GM18861 (cell line): ENCODE results near the gene ASIC5.
"Not testable (repeated sequence)": the region's sequence is repeated elsewhere in the genome, so short reads cannot be mapped to it uniquely, and the experiment has no call there.

Source experiments
- ATAC-seq: cut with Tn5 transposase; IDR thresholded peaks from one replicate; pipeline ENCODE4 v1.9.1; 2021; ENCODE audit not compliant: unreplicated experiment

Gene ASIC5

DNA sequence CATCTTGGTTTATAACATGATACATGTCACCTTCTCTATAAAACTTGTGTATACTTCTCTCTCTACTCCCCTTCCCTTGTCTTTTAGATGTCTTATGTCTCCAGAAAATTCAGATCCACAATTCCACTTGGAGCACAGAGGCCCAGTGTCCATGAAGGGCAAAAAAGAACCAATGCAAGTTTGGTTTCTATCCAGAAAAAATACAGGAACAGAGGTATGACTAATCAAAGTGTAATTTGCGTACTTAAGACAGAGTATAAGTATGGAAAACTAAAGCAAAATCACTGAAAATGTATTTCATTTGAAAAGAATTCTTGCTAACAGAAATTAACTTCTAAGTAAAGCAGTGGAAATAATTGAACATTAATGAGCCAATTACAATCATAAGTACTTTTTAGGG is 61.1 kb downstream of the ASIC5 start:
- no peak for ATAC-seq

DNA sequence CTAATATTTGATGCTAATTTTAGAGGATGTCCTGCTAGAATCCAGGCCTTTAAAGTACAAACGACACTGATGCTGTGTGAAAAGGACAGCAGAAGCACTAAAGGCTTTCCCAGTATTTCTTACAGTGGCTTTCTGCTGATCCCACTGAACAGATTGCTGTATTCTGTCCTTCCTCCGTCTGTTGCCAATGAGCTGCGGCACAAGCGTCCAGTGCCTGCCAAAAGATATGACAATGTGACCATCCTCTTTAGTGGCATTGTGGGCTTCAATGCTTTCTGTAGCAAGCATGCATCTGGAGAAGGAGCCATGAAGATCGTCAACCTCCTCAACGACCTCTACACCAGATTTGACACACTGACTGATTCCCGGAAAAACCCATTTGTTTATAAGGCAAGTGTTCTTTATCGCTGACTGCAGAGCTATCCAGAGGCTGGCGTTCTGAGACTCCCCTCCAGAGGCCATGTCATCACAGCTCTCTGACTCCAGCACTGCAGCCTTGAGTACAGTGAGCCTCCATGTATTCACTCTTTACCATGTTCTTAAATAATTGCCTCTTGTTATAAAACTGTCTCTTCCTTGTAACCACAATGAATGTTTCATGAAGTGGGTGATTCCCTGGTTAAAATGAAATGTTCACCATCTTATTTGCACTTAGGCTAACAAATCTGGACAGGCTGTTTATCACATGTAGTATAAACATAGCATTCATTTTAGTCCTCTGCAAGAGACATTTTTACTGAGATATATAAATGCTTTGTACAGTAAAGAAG is 63.7 kb downstream of the ASIC5 start:
- ATAC-seq: no peak

DNA sequence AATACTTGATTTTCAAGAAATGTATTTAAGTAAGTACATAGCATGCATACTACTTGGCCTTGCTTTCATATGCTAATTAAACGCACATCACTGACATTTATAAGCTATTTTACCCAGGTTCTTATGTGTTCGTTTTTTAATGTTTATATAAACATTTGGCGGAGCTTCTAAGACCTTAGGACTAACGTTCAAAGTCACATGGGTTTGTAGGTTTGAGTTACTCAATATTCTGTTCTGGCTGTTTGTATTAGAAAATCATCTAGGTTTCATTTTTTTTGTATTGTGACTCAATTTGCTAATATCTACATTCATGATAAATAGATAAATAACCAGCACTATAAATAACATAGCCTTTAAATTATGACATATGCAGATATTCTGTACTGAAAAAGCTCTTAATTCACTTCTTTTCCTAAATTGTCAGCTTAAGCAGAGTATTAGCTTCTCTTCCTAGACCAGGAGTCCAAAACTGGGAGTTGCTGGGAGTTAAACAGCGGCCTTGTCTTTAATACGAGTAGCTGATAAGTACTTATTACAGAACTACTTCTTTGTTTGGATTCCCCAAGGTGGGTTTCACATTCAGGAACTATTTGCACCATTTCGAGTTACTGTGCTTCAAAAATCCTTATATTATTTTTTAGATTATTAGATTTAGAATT is 65.3 kb downstream of the ASIC5 start:
- no peak for ATAC-seq

DNA sequence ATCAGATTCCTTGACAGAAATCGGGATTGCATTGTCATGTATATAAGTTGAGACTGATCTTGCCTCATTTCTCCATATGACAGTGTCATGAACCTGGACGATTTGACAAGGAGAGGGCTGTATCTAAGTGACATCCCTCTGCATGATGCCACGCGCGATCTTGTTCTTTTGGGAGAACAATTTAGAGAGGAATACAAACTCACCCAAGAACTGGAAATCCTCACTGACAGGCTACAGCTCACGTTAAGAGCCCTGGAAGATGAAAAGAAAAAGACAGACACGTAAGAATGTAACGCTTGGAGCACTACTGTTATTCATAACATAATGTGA is 66.3 kb downstream of the ASIC5 start:
- ATAC-seq: no peak

DNA sequence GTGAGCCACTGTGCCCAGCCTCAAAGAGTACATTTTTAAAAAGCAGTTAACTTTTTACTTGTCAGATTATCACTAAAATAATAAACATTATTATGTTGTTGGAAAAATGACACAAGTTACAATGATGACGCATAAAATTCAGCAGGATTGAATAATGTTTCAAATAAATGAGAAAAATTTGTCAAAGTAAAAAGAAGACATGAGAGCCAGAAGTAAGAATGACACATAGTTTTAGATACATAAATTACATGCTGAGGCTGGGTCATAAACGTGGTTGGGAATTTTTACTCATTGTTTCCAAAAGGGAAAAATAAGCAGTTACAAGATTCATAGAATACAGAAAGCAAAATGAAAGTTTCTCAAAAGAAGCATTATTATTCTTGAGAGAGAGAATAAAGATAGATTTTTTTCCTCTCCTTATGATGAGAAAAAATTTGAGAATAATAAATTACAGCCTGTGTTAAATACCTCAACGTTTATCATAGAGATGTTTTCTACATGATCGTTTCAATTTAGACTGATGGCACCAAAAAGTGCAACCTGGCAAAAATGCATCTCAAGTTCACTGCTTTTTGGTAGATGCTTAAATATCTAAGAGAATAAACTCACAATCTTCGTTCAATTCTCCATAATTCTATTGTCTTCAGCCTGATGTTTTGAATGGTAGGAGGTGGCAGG is 66.8 kb downstream of the ASIC5 start:
- no peak for ATAC-seq

DNA sequence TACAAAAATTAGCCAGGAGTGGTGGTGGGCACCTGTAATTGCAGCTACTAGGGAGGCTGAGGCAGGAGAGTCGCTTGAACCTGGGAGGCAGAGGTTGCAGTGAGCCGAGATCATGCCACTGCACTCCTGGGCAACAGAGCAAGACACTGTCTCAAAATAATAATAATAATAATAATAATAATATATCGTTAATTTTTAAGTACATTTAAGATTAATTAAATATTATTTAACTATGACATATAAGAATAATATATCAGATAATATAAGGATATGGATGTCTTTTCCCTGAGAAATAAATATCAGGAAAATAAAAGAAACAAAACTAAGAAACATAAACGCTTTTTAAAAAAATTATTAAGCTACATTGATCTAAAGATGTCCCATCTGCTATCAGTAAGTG is 68.5 kb downstream of the ASIC5 start:
- ATAC-seq: not testable (repeated sequence)

DNA sequence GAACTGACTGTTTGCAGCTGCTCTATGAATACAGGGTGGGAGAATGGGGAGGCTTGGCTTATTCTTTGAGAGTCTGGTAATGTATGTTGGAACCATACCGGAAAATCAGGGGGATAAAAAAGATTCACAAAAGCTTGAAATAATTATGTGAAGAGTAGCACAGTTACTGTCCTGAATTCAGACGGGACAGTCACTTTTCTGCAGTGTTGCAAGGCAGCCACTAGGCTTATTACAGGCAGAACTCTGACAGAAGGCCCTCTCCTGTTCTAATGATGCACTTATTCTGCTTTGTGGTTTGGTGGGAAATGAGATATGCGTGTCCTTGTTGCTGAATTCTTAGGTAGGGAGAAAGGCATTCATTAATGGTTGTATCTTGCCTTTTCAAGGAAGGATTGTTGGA is 70.1 kb downstream of the ASIC5 start:
- ATAC-seq: no peak

DNA sequence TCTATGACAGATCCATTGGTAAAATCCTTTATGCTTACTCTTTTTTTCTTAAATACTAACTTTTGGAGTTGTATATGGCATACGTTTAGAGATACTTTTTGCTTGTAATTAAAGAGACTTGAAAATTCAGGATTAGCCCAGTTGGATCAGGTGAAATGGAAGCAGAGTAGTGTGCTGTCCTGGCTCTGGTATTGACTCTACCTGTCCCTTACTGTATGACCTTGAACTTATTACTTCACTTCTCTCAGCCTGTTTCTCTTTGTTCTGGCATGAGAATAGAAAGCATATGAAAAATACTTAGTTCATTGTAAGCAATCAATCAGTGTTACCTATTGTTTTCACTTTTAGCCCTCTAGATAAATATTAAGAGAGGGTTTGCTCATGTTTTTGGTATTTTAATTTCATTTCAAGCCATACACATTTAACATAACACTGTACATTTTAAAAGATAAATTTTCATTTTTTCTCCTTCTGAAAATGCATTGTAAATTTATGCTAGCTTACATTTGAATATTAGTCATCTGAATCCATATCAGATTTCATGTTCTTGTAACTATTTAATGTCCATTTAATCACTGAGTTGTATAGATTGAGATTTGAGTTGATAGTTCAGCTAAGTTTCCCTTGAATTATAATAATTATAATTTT is 71.4 kb downstream of the ASIC5 start:
- no peak for ATAC-seq

DNA sequence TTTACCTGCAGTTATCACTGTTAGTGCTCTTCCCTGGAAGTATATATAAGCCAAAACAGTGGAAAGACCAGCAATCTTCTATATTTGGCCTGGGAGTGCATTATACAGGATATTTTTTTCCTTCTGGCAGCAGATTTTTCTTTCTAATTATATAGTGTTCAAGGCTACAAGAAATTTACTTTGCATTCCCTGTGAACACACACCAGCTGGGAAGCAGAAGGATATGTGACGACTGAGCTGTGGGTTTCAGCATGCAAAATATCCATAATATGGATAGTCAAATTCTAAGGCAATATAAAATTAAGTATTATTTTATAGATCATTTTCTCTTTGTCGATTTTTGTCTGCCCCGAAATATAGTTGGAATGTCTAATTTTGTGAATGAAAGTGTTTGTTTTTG is 76.1 kb downstream of the ASIC5 start:
- ATAC-seq: no peak

DNA sequence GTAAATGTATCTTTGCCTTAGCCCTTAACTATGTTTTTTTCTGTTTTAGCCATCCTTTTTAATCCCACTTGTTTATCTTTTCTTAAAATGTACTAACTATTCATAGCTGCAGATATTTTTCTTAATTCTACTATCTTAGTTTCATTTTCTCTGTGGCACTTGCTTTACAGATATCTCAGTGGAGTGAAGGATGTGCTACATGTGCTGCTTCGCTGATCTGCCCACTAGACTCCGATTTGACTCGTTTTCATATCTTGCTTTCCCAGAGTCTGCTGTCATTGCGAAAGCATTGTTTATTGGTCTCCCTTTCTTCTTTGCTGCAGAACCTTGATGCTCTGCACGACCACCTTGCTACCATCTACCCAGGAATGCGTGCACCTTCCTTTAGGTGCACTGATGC is 76.7 kb downstream of the ASIC5 start:
- no peak for ATAC-seq

DNA sequence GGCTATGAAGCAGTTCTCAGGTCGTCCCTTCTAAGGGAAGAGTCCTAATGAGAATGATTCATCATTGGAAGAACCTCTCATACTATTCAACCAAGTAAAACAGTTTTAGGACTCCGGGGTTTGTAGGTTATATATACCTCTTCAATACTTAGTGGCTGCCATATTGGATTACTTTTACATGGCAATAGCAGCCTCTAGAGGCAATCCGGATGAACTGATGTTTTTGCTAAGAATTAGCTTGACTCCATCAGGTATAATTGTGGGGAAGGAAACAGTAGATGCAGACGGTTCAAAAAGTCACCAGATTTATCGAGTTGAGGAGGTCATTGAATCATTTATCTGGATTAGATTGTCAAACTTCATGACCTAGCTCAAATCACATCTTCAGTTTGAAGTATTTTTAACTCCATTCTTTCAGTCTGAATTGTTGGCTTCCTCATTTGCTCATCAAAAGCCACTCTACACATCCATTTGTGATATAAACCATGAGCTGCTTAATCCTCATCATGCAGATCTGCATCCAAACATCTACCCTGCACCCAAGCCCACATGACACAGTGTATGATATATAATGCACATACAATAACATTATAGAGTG is 78.9 kb downstream of the ASIC5 start:
- ATAC-seq: peak; percentile 99

DNA sequence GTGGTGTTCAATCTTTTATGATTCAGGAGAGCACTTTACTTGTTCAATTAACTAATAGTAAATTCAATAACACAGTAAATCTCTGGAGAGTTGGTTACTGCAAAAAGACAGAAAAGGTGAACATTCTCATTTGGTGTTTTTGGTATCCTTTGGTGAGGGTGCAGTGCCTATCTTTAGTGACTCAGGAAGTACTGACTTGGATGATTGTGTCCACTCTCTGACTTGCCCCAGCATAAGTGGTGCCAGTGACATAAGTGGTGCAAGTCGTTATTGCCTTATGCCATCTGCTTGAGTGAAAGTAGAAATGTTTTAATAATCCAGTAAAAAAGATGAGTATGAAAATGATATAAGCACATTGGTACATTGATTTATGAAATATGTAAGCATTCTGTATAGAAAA is 80.2 kb downstream of the ASIC5 start:
- no peak for ATAC-seq

DNA sequence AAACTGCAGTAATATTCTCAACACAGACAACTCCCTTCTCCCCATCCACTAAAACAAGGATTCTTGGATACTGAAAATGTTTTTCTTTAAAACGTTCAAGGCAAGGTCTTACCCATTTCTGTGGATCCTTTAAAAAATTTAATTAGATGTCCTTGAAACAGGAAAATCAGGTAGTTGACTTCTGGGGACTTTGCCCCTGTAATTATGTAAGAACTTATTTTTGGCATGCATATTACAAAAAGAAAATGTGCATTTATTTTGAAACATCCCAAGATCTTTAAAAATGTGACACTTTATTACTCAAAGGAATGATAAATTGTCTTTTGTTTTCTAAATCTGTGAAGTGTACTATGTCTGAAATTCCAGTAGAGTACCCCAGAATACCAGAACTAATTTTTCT is 81.4 kb downstream of the ASIC5 start:
- no peak for ATAC-seq

DNA sequence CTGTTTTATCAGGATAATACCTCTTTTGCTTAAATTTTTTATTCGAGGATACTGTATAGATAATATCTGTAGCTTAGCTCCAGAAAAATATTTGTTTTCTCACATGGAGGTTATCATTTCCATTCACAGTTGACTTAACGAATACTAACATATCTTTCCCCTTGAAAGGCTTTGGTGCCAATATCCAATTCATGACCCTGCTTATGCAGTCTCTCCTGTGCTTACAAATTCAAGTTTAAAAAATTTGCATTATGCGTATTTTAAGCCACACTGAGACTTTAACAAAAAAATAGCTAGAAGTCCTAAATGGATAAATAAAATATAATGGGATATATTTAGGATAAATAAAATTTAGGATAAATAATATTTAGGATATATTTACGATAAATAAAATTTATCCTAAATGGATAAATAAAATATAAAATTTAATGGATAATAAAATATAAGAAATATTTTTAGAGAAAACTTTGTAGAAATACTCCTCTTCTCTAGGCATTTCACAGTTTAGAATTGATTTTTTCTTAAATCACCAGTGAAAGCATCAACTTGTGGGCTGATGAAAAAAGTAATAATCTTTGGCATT is 84.7 kb downstream of the ASIC5 start:
- ATAC-seq: no peak

DNA sequence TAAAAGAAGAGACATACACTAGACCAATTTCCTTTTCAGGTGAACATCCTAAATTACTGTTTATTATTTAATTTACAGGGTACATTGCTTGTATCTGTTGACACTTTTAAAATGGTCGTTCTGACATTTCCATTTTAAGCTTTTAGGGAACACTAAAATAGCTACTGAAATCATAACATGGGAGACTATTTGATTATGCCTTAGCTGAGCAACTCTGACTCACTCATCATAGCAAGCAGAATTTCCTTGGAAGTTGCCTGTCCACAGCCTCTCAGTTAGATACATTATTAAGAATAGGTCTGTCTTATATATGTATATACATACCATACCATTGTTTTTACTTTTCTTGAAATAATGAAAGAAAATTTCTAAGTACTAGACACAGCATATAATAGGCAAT is 85.3 kb downstream of the ASIC5 start:
- ATAC-seq: no peak
